H9 (cell line): Measurements from ENCODE around the gene PLEKHG5. TPM values are rescaled to one million over a fixed set of nuclear protein-coding genes. Genes with fewer than 3 reads are reported as not detected.
A peak's percentile ranks its signal among the peaks of the same experiment; 100 is the strongest.

ENCODE experiments used
- DNase-seq: peaks from one replicate; pipeline ENCODE4 v3.0.0-alpha.2; 2017
- H2AFZ ChIP-seq: one replicate; pipeline ENCODE4 v1.6.1; 2013; ENCODE audit warnings: mild to moderate bottlenecking, low read length, control low read depth, moderate library complexity
- H2AK5ac ChIP-seq: 2 replicates; pipeline ENCODE4 v1.6.1; 2013; ENCODE audit warnings: low read length, control low read depth, mixed read lengths; ENCODE audit not compliant: insufficient read length
- H2BK120ac ChIP-seq: one replicate; pipeline ENCODE4 v1.6.1; 2013; ENCODE audit warnings: low read depth, mild to moderate bottlenecking, low read length, control low read depth, inconsistent platforms; ENCODE audit not compliant: poor library complexity, severe bottlenecking
- H2BK12ac ChIP-seq: 2 replicates; pipeline ENCODE4 v1.6.1; 2013; ENCODE audit warnings: low read length, control low read depth, mixed read lengths, low read depth; ENCODE audit not compliant: insufficient read length
- H2BK15ac ChIP-seq: 2 replicates; pipeline ENCODE4 v1.6.1; 2013; ENCODE audit warnings: low read depth, low read length, control low read depth
- H2BK20ac ChIP-seq: one replicate; pipeline ENCODE4 v1.6.1; 2013; ENCODE audit warnings: low read depth, mild to moderate bottlenecking, low read length, control low read depth, inconsistent platforms; ENCODE audit not compliant: poor library complexity, severe bottlenecking
- H2BK5ac ChIP-seq: 2 replicates; pipeline ENCODE4 v1.6.1; 2013; ENCODE audit warnings: low read length, control low read depth, mixed read lengths; ENCODE audit not compliant: insufficient read length
- H3K14ac ChIP-seq: 2 replicates; pipeline ENCODE4 v1.6.1; 2013; ENCODE audit warnings: low read length, control low read depth; ENCODE audit not compliant: insufficient read depth
- H3K18ac ChIP-seq: 2 replicates; pipeline ENCODE4 v1.6.1; 2013; ENCODE audit warnings: low read depth, mild to moderate bottlenecking, mixed read lengths, low read length, control low read depth; ENCODE audit not compliant: insufficient read length
- H3K23ac ChIP-seq: 2 replicates; pipeline ENCODE4 v1.6.1; 2013; ENCODE audit warnings: low read length, control low read depth, mixed read lengths, low read depth; ENCODE audit not compliant: insufficient read length
- H3K23me2 ChIP-seq: 2 replicates; pipeline ENCODE4 v1.6.1; 2013; ENCODE audit warnings: low read depth, mild to moderate bottlenecking, mixed read lengths, low read length, control low read depth; ENCODE audit not compliant: insufficient read length, poor library complexity, severe bottlenecking
- H3K27ac ChIP-seq: 2 replicates; pipeline ENCODE4 v1.5.1; 2013; ENCODE audit warnings: low read length, control low read depth, mixed read lengths, low read depth; ENCODE audit not compliant: insufficient read length
- H3K27me3 ChIP-seq: 2 replicates; pipeline ENCODE4 v1.6.1; 2013; ENCODE audit warnings: low read length, control low read depth, inconsistent platforms; ENCODE audit not compliant: insufficient read depth
- H3K4ac ChIP-seq: 2 replicates; pipeline ENCODE4 v1.6.1; 2013; ENCODE audit warnings: low read depth, mild to moderate bottlenecking, control low read depth, inconsistent platforms, low read length, moderate library complexity
- H3K4me1 ChIP-seq: 2 replicates; pipeline ENCODE4 v1.6.1; 2013; ENCODE audit warnings: low read length, control low read depth, inconsistent platforms; ENCODE audit not compliant: insufficient read depth
- H3K4me2 ChIP-seq: 2 replicates; pipeline ENCODE4 v1.6.1; 2013; ENCODE audit warnings: low read length, control low read depth, mixed read lengths; ENCODE audit not compliant: insufficient read length, insufficient read depth
- H3K56ac ChIP-seq: 2 replicates; pipeline ENCODE4 v1.6.1; 2013; ENCODE audit warnings: low read depth, mild to moderate bottlenecking, mixed read lengths, low read length, control low read depth; ENCODE audit not compliant: insufficient read length
- H3K79me1 ChIP-seq: 2 replicates; pipeline ENCODE4 v1.6.1; 2013; ENCODE audit warnings: low read depth, mild to moderate bottlenecking, moderate library complexity, low read length, control low read depth, inconsistent platforms; ENCODE audit not compliant: insufficient read depth, poor library complexity, severe bottlenecking
- H3K79me2 ChIP-seq: 2 replicates; pipeline ENCODE4 v1.6.1; 2013; ENCODE audit warnings: low read length, control low read depth, inconsistent platforms; ENCODE audit not compliant: insufficient read depth
- H3K9ac ChIP-seq: 2 replicates; pipeline ENCODE4 v1.6.1; 2013; ENCODE audit warnings: low read length, control low read depth, mixed read lengths; ENCODE audit not compliant: insufficient read length; ENCODE audit errors: extremely low read depth
- H3K9me3 ChIP-seq: one replicate; pipeline ENCODE4 v1.6.1; 2013; ENCODE audit warnings: low read depth, low read length, inconsistent platforms; ENCODE audit not compliant: control insufficient read depth
- H3T11ph ChIP-seq: one replicate; pipeline ENCODE4 v1.6.1; 2013; ENCODE audit warnings: mild to moderate bottlenecking, low read length, control low read depth, inconsistent platforms
- H4K20me1 ChIP-seq: one replicate; pipeline ENCODE4 v1.6.1; 2013; ENCODE audit not compliant: control insufficient read depth, insufficient read length, insufficient read depth
- H4K5ac ChIP-seq: 2 replicates; pipeline ENCODE4 v1.6.1; 2013; ENCODE audit warnings: low read depth, mild to moderate bottlenecking, mixed read lengths, low read length, control low read depth; ENCODE audit not compliant: insufficient read length
- H4K8ac ChIP-seq: replicated peaks from 2 replicates; pipeline ENCODE4 v1.6.1; 2013; ENCODE audit warnings: low read length, control low read depth, mixed read lengths, low read depth; ENCODE audit not compliant: insufficient read length
- H4K91ac ChIP-seq: 2 replicates; pipeline ENCODE4 v1.6.1; 2013; ENCODE audit warnings: low read depth, mild to moderate bottlenecking, moderate library complexity, mixed read lengths, low read length, control low read depth; ENCODE audit not compliant: insufficient read length
- H3K27ac Mint-ChIP-seq, 3 experiments: 2 replicates in 2 of 3; 3 replicates in 1 of 3; pipeline ENCODE4 v1.8.0; 2020 to 2021; ENCODE audit warnings: mixed read lengths in 3 of 3, mild to moderate bottlenecking in 1 of 3, moderate library complexity in 1 of 3
- H3K27me3 Mint-ChIP-seq: 2 replicates; pipeline ENCODE4 v1.8.0; 2021; ENCODE audit warnings: low read depth, mild to moderate bottlenecking, moderate library complexity, mixed read lengths
- H3K36me3 Mint-ChIP-seq, 3 experiments: 2 replicates in 2 of 3; 3 replicates in 1 of 3; pipeline ENCODE4 v1.8.0; 2020 to 2021; ENCODE audit warnings: low read depth in 3 of 3, mixed read lengths in 3 of 3; ENCODE audit not compliant: insufficient read depth in 1 of 3
- H3K4me1 Mint-ChIP-seq, 2 experiments: 2 replicates each; pipeline ENCODE4 v1.8.0; 2020; ENCODE audit warnings: mixed read lengths in 2 of 2
- H3K4me3 Mint-ChIP-seq, 2 experiments: 2 replicates in 1 of 2; 3 replicates in 1 of 2; pipeline ENCODE4 v1.8.0; 2020 to 2021; ENCODE audit warnings: mild to moderate bottlenecking in 2 of 2, mixed read lengths in 2 of 2, moderate library complexity in 1 of 2
- H3K9me3 Mint-ChIP-seq, 2 experiments: 2 replicates in 1 of 2; 3 replicates in 1 of 2; pipeline ENCODE4 v1.8.0; 2020; ENCODE audit warnings: mild to moderate bottlenecking in 2 of 2, mixed read lengths in 2 of 2, moderate library complexity in 1 of 2
- WGBS: extraction: QIAGEN DNeasy Blood & Tissue Kit; methylation state at CpG from one replicate; pipeline ENCODE4 v1.1.7; 2013; ENCODE audit warnings: missing lambda C conversion rate, low lambda C conversion rate, mixed read lengths; ENCODE audit not compliant: insufficient read length; ENCODE audit errors: extremely low coverage; 5-methylcytosine and 5-hydroxymethylcytosine counted together
- total RNA-seq: library from RNA; stranded (reverse); gene quantifications from 2 replicates; pipeline ENCODE4 v1.2.1, GENCODE V29; 2021
- TF ChIP-seq, protein P1 (sequence below): fragments of 200-600 bp; sonication (generic); conservative IDR thresholded peaks from 3 replicates; pipeline ENCODE4 v1.8.0; 2021; ENCODE audit warnings: antibody characterized with exemption, mild to moderate bottlenecking

Gene PLEKHG5
- total RNA-seq, 1 experiment from 2014 or later = 22.3 TPM

DNA sequence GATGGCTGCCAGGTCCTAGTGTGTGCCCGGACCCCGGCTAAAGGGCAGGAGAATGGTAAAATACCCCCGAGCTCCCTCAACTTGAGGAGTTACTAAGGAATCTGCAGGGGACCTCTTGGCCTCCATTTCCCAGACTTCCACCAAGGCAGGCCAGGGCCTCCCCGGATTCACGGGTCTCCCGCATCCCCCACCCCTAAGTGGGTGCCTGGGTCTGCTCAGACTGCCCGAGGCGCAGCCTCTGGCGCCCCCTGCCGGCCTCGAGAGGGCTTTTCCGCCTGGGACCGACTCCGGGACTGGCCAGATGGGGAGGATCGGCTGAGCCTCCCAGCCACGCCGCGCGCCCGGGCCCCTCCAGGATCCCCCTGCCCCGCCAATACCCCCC is 1.7 kb downstream of the PLEKHG5 start:
- H3K14ac ChIP-seq = 0 out of 2 replicates have a peak overlapping the region, but pooled peaks have one; percentile 4
- H3K9me3 Mint-ChIP-seq = no peaks in the 10 kb centered on the region
- H3K4me2 ChIP-seq = peak overlapping the region; percentile 60
- H3K4me1 ChIP-seq = no peaks in the 10 kb centered on the region; the same call in 1 of the 2 replicates
- no peak overlapping the region for H3T11ph ChIP-seq
- H3K27me3 ChIP-seq = no peaks in the 10 kb centered on the region
- no peak overlapping the region for H2BK15ac ChIP-seq
- no peak overlapping the region for H3K18ac ChIP-seq
- peaks cover 17% of the 10 kb centered on the region for H3K23me2 ChIP-seq
- H3K27ac Mint-ChIP-seq = no peak overlapping the region
- H3K36me3 Mint-ChIP-seq = peaks cover 0 to 4% (median 0%) of the 10 kb centered on the region in 3 experiments; a peak in 1 of 7 replicates
- H2BK20ac ChIP-seq = no peak overlapping the region
- H4K20me1 ChIP-seq = no peaks in the 10 kb centered on the region
- no peak overlapping the region for H2AFZ ChIP-seq
- no peak overlapping the region for H2BK5ac ChIP-seq
- no peaks in the 10 kb centered on the region for H3K79me1 ChIP-seq
- peaks cover 4% of the 10 kb centered on the region for H3K27me3 Mint-ChIP-seq
- no peak overlapping the region for H3K56ac ChIP-seq
- H3K4me3 Mint-ChIP-seq = peak overlapping the region; percentile 76 to 83
- TF ChIP-seq, protein P1, sequence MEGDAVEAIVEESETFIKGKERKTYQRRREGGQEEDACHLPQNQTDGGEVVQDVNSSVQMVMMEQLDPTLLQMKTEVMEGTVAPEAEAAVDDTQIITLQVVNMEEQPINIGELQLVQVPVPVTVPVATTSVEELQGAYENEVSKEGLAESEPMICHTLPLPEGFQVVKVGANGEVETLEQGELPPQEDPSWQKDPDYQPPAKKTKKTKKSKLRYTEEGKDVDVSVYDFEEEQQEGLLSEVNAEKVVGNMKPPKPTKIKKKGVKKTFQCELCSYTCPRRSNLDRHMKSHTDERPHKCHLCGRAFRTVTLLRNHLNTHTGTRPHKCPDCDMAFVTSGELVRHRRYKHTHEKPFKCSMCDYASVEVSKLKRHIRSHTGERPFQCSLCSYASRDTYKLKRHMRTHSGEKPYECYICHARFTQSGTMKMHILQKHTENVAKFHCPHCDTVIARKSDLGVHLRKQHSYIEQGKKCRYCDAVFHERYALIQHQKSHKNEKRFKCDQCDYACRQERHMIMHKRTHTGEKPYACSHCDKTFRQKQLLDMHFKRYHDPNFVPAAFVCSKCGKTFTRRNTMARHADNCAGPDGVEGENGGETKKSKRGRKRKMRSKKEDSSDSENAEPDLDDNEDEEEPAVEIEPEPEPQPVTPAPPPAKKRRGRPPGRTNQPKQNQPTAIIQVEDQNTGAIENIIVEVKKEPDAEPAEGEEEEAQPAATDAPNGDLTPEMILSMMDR = peak; percentile 99
- no peak overlapping the region for H4K91ac ChIP-seq
- H4K5ac ChIP-seq = no peak overlapping the region
- no peak overlapping the region for H4K8ac ChIP-seq
- H2BK120ac ChIP-seq = no peak overlapping the region
- no peak overlapping the region for H3K9ac ChIP-seq
- H3K4me1 Mint-ChIP-seq = peaks cover 18 to 20% of the 10 kb centered on the region in 2 experiments
- no CpG with 5 or more reads among the region's 21 CpGs for whole genome bisulfite sequencing
- DNase-seq = peak; percentile 82
- H2AK5ac ChIP-seq = no peak overlapping the region
- no peaks in the 10 kb centered on the region for H3K9me3 ChIP-seq
- H3K27ac ChIP-seq = no peak overlapping the region
- H2BK12ac ChIP-seq = no peak overlapping the region
- no peak overlapping the region for H3K23ac ChIP-seq
- H3K4ac ChIP-seq = no peak overlapping the region
- no peaks in the 10 kb centered on the region for H3K79me2 ChIP-seq
